GM19468 (cell line): ENCODE data around the gene EEA1.

Experiments
- ATAC-seq: cut with Tn5 transposase; IDR thresholded peaks from one replicate; pipeline ENCODE4 v1.9.1; 2021; ENCODE audit warnings: mild to moderate bottlenecking, moderate library complexity, moderate number of reproducible peaks; ENCODE audit not compliant: unreplicated experiment; ENCODE audit errors: extremely low read depth

Gene EEA1

GRCh38 chr12:92898755-92899154, 30.3 kb downstream of the EEA1 start:
- ATAC-seq: no peak

- ATAC-seq: no peak
Observed at GRCh38 chr12:92897844-92898243, 31.3 kb downstream of the EEA1 start.

- no peak for ATAC-seq
Observed at GRCh38 chr12:92890601-92891106, 38.4 kb downstream of the EEA1 start.

- no peak for ATAC-seq
Observed at GRCh38 chr12:92886131-92886530, 43.0 kb downstream of the EEA1 start.

- no peak for ATAC-seq
Observed at GRCh38 chr12:92879698-92880322, 49.3 kb downstream of the EEA1 start.

GRCh38 chr12:92877904-92878303, 51.2 kb downstream of the EEA1 start:
- ATAC-seq: no peak

GRCh38 chr12:92876496-92876895, 52.6 kb downstream of the EEA1 start:
- ATAC-seq: no peak

- ATAC-seq: no peak
Observed at GRCh38 chr12:92871116-92871515, 58.0 kb downstream of the EEA1 start.

GRCh38 chr12:92866418-92866817, 62.7 kb downstream of the EEA1 start:
- no peak for ATAC-seq

- no peak for ATAC-seq
Observed at GRCh38 chr12:92863251-92863650, 65.8 kb downstream of the EEA1 start.

- ATAC-seq: no peak
Observed at GRCh38 chr12:92861381-92861780, 67.7 kb downstream of the EEA1 start.

- ATAC-seq: no peak
Observed at GRCh38 chr12:92860521-92860920, 68.6 kb downstream of the EEA1 start.

- no peak for ATAC-seq
Observed at GRCh38 chr12:92859650-92860386, 69.3 kb downstream of the EEA1 start.

GRCh38 chr12:92857818-92858217, 71.3 kb downstream of the EEA1 start:
- no peak for ATAC-seq

GRCh38 chr12:92854344-92854743, 74.8 kb downstream of the EEA1 start:
- no peak for ATAC-seq

- no peak for ATAC-seq
Observed at GRCh38 chr12:92848740-92849139, 80.4 kb downstream of the EEA1 start.

- ATAC-seq: no peak
Observed at GRCh38 chr12:92847368-92847767, 81.7 kb downstream of the EEA1 start.

- ATAC-seq: no peak
Observed at GRCh38 chr12:92845329-92845728, 83.8 kb downstream of the EEA1 start.

- ATAC-seq: no peak
Observed at GRCh38 chr12:92844151-92844763, 84.8 kb downstream of the EEA1 start.

GRCh38 chr12:92829686-92830282, 99.3 kb downstream of the EEA1 start:
- no peak for ATAC-seq

- no peak for ATAC-seq
Observed at GRCh38 chr12:92828565-92828964, 100.5 kb downstream of the EEA1 start.
